HPDE6-E6E7 (cell line): Measurements from ENCODE around the gene TOLLIP.

ENCODE experiments used
- DNase-seq: peaks from one replicate; pipeline ENCODE4 v3.0.0; 2011; ENCODE audit warnings: missing footprints; ENCODE audit errors: extremely low spot score

Gene TOLLIP

DNA sequence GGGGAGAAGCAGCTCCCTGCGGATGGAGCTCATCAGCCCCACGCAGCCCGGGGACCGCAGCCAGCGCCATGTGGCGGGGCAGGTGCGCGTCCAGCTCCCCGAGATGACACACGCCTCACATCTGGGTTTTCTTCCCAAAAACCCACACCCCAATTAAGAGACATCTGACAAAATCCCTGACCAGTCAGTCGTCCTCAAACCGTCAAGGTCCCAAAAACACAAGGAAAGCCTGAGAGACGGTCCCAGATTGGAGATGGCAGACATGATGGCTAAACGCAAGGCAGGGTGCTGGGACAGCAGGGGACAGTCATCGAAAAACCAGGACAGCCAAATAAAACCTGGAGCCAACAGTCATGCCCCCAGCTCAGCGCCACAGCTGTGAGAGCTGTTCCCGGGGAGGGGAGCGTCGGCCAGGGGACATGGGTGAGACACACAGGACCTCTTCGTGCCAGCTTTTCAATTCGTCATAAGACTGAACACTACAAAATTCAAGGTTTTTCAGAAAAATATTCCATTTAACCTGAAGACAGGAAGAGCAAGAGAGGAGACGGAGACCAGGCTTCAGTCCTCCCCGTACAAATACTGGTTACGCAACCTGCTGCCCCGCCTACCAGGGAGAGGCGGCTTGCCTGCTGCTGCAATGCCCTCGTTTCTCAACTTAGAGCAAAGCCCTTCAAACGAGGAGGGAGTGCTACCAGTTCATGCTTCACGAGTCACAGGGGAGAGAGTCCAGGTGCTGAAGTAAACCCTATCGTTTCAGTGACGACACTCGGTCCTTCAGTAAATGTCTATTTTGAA lies 10.5 kb downstream of the TOLLIP start:
- peak; percentile 79 for DNase-seq

DNA sequence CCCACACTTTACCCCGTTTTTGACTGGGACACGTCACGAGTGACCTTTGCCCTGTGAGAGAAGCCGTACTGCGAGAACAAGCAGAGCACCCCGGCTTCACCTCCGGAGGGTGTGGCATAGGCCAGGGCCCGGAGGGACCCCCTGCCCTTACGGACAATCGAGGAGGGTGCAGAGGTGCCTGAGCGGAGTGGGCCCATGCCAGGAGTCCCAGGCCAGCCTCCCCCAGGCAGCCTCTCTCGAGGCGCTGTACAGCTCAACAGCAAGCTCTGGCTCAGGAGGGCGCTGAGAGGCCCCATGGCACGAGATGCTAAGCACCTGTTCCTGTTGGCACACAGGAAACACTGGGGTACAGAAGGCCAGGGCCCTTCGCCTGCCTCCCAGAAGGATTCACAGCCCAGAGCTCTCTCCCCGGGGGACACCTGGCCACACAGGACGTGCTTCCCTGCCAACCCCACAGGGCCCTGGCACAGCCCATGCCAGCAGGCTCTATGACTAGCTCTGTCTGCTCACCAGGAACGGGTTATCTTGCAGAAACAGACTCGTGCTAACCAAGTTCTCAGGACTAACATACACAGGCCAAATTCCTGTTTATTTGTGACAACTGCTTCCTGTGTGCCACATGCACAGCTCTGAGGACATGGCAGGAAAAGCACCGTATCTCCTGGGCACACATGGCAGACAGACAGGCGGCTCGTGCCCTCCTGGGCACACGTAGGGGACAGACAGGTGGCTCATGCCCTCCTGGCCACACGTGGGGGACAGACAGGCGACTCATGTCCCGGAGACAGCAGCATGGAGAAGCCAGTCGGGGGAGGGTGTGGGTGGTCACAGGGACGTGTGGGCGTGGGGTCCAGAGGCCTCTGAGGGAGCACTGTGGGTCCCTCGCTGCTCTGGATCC lies 11.6 kb downstream of the TOLLIP start:
- DNase-seq = no peak

DNA sequence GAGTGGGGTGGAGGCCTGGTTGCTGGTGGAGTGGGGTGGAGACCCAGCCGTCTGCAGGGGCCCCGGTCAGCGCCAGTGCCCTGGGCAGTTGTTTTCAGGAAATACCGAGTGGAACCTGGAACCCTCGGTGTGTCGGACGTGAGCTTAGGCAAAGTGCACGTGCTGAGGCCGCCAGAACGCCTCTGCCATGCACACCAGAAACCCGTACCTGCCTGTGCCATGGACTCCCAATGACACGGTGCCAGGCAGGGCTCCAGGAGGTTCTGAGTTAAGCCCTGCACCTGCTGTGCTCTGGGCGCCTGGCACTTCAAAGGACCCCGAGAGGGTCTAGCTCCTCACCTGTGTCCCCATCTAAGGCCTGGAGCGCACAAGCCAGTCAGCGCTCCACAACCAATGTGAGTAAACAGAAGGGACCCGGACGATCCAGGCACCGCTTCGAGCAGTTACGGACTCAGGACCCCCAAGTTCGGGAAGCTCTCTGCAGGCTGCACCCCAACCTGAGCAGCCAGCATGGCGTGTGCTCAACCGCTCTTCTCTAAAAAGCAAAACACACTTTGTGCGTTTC lies 12.3 kb downstream of the TOLLIP start:
- DNase-seq = no peak

DNA sequence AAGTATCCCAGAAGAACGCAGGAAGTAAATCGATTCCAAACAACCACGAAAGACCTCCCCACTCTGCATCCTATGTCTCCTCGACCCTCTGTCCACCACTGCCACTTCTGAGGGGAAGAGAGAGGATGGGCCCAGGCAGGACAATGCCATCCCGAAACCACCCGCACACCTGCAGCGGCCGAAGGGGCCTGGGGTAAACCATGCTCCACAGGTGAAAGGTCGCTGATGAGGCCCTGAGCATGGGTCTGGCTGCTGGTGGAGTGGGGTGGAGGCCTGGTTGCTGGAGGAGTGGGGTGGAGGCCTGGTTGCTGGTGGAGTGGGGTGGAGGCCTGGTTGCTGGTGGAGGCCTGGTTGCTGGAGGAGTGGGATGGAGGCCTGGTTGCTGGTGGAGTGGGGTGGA lies 13.1 kb downstream of the TOLLIP start:
- no peak for DNase-seq

DNA sequence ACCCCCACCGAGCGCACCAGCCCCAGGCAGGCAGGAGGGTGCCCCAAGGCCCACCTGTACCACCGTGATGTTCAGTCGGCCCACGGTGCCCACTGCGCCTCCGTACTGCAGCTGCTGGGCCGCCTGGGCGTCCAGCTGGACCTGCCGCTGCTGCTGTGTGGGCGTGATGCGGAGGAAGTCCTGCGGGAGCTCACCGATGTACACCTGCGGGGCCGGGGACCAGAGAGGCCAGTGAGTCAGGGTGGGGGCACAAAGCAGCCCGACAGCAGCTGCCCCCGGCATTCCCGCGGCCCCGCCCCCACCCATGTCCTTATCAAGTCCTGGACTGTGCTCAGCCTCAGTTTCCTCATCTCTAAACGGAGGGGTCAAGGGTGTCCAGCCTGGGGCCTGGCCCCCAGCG lies 13.8 kb downstream of the TOLLIP start:
- no peak for DNase-seq

DNA sequence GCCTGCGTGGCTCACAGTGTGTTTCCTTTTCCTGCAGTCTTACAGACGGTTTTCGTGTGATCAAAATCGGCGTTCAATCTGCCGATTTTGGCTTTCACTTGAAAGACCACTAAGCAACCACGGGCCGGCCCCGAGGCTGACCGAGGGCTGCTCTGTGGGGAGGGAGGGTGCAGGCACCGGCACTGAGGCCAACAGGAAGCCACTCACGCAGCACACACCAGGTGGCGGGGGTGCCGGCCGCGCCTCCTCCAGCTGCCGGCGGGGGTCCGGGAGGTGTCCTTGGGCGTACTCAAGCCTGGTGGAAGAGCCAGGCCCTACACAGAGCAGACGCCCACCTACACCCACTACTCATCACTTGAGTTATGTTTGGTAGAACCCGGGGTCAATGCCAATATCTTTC lies 14.3 kb downstream of the TOLLIP start:
- no peak for DNase-seq

DNA sequence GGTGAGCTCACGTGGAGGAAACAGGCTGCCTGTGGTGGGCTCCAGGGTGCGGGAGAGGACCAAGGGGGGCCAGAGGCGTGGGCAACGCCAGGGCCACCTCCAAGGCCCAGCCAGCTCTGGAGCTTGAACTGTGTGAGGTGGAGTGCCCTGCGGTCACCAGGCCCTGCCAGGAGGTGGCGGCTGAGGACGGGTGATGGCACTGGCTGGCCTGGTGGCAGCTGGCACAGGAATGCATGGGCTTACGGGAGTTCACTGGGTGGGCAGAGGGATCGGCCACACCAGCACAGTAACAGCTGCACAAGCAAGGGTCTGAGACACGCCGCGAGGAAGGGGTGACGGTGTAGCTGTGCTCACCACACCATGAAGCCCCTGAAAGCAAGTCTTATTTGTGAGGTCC lies 15.8 kb downstream of the TOLLIP start:
- DNase-seq = no peak

DNA sequence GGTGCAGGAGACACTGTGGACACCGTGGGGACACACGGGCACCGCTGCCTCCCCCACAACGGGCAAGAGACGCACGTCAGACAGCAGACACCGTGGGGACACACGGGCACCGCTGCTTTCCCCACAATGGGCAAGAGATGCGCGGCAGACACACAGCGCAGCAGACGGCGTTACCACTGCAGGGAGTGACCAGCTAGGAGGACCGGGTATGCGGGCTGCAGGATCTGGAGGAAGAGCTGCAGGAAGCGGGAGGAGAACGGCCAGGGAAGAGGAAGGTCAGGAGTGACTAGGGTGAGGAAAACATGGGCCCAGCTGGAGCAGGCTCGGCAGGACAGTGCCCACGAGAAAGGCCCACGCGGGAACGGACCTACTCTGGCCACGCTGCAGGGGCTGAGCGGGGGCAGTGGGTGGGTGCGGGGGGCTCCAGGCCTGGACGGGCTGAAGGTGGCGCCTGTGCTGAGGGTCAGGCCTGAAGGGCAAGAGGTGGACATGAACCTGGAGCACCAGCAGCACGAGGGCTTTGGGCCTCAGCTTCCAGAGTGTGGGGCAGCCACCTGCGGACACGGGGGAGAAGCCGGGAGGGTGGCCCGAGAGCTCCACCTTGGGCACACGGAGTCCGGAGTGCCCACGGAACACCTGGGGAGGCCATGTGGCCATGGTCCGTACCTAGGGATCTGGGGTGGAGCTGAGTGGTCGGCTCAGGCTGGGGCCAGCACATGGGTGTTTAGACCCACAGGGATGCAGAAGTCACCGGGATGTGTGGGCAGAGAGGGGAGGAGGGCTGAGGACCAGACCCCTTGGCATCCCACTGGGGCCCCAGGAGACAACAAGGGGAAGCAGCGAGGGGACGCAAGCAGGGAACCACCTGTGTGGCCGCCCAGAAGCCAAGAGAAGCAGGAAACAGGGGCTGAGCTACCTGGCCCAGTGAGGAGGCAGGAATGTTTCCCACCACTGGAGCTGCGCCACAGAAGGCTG lies 16.5 kb downstream of the TOLLIP start:
- no peak for DNase-seq

DNA sequence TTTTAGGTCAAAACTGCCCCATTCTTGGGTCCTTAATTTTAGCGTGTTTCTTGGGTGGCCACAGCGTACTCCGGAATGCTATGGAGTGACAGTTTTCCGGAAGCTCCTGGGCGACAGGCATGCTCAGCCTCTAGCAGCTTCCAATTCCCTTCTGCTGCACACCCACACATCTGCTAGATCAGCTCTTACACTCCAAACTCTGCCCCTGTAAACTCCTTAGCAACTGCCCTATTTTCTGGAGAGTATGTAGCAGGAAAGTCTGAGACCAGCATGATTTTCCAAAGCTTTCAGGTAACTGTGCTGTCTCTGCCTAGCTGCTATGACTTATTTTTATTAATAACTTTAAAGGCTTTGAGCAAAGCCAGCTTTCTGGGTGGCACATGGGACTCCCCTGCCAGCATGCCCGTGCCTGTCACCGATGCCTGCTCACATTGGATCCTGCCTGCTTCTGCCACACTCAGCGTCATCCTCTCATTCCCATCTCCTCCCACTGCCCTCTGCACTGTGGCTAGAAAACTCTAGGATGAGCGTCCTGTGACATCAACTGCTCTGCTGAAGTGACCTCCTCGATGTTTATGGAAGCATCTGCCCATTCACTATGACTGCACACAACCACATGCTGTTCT lies 17.3 kb downstream of the TOLLIP start:
- no peak for DNase-seq

DNA sequence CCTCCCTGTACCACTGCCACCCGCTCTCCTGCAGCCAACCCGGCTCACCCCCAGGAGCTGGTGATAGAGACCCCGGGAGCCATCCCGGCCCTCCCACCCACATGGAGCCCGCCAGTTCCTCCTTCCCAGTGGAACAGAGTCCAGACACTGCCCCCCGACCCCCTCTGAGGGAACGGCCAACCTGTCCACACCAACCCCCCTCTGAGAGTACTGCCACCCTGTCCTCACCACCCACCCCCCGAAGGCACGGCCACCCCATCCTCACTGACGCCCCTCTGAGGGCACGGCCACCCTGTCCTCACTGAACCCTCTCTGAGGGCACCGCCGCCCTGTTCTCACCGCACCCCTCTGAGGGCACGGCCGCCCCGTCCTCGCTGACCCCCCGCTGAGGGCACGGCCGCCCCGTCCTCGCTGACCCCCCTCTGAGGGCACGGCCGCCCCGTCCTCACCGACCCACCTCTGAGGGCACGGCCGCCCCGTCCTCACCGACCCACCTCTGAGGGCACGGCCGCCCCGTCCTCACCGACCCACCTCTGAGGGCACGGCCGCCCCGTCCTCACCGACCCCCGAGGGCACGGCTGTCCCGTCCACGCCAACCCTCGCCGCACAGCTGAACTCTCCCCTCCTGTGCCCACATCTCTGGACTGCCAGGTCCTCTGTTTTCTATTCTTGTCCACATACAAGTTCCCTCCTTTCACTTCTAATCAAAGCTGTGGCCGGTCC lies 18.0 kb downstream of the TOLLIP start:
- no peak for DNase-seq

DNA sequence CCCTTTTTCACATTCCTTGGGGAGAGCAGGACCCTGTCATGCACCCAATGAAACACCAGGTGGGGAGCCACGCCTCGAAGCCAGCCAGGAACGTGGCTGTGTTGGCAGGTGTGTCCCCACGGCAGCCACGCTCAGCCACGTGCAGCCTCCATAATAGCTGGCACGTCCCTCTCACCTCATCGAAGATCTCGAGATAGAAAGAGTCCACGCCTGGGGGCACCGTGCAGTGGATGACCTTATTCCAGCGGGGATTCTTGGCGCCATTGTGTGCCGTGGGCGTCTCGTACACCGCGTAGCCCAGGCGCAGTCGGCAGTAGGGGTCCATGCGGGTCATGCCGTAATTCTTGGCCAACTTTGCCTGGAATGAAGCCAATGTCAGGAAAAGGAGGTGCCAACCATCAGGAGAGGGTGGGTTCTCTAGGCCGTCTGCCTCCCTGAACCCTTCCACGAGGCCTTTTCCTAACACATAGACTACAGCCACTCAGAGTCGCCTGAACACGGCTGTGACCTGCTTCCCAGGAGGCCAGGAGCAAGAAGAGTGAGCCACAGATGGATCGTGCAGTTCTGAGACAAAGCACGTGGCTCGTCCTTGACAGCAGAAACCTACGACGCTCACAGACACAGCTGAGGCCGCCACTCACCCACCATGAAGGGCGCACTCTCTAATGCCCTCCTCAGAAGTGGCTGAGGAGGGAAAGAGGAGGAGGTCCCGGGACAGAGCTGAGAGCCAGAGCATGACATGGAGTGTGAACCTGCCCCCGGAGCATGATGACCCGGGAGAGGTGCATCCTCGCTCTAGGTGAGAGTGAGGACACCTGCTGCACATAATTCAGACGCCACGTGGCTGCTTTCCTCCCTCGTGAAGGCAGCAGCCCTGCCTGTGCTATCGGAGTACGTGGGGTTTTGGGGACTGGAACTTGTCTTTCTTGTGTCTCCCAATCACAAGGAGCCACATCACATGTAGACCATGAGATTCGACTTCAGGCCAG lies 19.1 kb downstream of the TOLLIP start:
- no peak for DNase-seq

DNA sequence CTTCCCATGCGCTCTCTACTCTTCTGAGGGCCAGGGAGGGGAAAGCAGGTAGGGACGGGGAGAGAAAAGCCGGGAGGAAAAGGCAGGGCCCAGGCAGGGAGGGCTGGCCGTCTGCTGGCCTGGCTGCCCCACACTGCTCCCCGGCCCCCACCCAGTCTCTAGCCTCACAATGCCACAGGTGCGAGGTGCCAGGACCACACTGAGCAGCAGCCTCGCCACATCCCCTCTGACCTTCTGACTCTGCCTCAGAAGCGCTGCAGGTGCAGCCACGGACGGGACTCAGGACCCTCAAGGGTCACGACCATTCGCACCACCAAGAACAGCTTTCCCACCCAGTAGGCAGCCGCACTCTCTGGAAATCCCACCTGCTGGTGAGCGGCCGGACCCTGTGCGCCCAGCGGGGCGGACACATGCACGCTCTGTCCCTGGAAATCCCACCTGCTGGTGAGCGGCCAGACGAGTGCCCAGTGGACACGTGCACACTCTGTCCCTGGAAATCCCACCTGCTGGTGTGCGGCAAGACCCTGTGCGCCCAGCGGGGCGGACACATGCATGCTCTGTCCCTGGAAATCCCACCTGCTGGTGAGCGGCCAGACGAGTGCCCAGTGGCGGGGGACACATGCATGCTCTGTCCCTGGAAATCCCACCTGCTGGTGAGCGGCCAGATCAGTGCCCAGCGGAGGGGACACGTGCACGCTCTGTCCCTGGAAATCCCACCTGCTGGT lies 20.1 kb downstream of the TOLLIP start:
- DNase-seq = no peak

DNA sequence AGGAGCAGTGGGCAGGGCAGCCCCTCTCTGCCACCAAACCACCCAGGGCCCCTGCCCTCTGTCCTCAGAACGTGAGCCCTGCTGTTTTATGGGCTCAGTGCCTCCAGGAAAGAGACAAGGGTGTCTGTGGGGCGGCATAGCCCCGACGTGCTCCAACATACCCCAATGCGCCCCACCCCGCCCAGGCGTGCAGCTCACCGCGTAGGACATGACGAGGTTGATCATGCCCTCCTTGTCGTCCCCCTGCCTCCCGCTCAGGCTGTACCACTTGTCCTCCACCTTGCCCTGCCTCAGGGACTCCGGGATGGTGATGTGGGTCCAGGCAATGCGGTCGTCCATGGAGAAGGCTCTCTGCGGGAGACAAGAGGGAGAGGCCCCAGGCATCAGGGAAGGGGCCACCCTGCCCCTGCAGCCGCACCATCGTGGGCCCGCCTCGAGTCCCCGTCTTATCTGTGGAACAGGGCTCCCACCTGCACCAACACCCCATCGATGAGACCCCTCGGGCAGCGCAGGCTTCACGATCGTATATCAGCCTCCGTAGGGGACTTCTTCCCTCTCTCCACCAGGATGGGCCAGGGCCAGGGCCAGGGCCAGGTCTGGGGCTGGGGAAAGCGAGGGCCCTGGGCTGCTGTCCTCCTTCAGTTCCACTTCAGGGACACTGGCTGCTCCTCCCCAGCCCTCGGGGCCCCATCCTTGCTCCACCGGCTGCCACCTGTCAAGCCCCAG lies 20.8 kb downstream of the TOLLIP start:
- no peak for DNase-seq

DNA sequence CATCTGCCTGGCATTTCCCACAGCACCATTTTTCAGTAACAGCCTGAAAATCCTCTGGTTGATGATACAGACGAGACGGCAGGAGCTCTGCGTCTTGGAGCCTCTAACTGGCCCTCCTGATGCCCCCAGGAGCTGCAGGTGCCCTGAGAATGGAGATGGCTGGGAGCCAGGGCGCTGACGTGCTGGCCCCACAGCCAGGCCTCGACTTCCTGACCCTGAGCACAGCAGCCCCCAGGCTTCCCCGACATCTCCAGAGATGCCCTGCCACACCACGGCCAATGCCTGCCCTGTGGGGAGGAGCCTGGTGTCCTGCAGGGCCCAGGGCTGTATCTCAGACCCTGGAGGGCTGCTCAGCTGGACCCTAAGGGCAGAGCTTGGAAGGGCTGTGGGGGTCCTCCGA lies 21.5 kb downstream of the TOLLIP start:
- no peak for DNase-seq

DNA sequence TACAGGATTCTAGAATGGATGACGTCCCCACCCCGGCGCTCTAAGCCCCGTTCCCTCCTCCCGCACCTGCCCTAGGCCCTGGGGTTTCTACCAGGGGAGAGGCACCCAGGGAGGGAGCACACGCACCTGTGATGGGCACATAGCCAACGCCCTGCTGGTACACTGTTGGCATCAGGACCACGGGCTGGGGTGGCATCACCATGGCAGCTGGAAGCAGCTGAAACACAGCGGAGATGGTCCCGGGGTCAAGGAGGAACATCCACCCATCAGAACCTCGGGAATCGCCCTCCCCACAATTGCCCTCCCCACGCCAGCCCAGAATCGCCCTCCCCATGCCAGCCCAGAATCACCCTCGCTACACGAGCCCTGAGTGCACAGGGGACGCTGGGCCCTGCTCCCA lies 23.6 kb downstream of the TOLLIP start:
- no peak for DNase-seq

DNA sequence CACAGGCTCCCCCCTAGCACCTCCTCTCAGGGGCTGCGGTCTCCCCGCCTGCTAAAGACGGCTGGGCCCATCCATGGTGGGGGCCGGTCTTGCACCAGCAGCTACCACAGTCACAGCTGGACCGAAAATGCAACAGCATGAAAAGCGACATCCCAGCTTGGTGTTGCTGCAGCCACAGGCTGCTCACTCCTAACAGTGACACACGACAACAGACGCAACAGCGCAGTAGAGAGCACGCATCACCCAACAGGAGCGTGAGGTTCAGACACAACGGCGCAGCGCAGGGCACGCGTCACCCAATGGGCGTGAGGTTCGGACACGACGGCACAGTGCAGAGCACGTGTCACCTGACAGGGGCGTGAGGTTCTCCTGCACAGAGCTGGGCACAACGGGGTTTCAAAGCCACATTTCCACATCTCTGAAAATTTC lies 24.1 kb downstream of the TOLLIP start:
- DNase-seq = no peak

DNA sequence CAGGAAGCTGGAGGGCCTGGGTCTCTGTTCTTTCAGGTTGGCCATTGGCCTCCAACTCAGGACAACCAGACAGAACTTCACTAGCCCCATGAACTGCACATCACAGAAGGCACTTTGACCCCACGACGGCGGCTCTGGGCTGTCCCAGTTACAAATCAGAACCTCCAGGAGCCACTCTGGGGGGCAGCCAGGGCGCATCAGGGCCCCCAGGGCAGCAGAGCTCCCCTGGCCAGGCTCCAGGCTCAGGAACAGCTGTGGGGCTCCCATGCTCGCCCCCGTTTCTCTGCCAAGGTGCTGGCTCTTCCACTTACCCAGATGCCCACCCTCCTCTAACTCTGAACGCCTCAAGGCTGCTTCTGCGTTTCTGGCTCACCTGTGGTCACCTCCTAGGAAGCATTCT lies 25.5 kb downstream of the TOLLIP start:
- no peak for DNase-seq

DNA sequence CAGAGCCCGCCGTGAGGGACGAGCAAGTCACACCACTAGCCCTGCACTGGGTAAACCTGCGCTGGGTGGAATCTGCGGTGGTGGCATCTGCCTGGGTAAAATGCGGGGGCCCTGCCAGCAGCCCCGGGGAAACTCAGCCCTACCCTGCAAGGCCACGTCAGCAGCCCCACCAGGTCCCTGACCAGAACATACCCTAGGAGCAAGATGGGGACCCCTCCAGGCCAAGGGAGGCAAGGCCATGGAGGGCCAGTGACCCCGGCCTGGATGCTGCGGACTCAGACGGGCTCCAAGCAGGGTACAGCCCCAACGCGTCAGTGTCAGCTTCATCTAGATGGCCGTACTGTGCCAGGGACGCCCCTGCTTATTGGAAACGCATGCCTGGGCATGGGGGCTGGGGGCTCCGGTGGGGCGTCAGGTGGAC lies 26.3 kb downstream of the TOLLIP start:
- no peak for DNase-seq
